Frontal cortex (tissue), 4 donors: ENCODE data around the gene TXNRD2. TPM values are rescaled to one million over a fixed set of nuclear protein-coding genes. Genes with fewer than 3 reads are reported as not detected.

Experiments used
- DNase-seq, 2 donors: peaks; one replicate each; pipeline ENCODE4 v3.0.0; 2012; ENCODE audit warnings: low spot score in 2 of 2
- FAIRE-seq: peaks from 2 replicates; lab custom pipeline; 2012; peaks lifted over from hg19 to GRCh38; lab: Jason Lieb, UNC
- total RNA-seq: library from RNA; depleted of rRNA; stranded (reverse); fragments of >200 nt; gene quantifications from one replicate; pipeline ENCODE4 v1.2.3, GENCODE V29; 2014
- donor health status: control.
- donor health status: control.
- donor health status: control.

The TXNRD2 gene
- total RNA-seq, 1 donor from 2014 or later = 15.5 TPM

DNA sequence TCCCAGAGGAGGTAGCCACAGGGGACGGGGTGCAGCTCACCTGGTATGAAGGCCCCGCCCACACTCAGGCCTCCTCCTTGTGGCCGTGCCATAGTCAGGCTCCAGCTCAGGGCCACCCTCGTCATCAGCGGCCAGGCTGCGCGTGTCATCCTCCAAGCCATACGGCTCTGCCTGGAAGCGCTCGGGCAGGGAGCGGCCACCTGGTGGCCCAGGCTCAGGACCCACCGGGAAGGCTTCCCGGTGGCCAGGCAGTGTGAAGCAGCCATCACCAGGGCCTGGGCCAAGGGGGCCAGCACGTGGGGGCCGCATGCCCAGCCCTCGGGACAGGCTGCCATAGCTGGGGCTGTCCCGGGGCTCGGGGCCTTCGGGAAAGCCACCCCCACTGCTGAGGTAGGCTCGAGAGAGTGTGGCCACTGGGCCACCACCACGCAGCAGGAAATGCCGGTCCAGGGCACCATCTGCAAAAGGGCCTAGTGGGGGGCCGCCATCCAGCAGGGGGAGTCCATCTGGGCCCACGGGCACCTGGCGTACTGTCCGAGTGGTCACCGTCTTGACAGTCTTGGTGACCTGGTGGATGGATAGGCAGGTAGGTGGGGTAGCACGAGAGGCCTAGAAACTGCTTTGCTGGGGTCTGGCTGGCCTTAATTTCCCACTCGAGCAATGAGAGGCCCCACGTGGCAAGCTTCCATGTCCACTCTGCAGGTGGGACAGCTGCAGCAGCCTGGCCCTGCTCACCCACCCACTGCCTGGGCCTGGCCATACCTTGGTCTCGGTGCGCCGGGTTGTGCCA, 39.7 kb upstream of the TXNRD2 start:
- no peak for FAIRE-seq
- no peak for DNase-seq

DNA sequence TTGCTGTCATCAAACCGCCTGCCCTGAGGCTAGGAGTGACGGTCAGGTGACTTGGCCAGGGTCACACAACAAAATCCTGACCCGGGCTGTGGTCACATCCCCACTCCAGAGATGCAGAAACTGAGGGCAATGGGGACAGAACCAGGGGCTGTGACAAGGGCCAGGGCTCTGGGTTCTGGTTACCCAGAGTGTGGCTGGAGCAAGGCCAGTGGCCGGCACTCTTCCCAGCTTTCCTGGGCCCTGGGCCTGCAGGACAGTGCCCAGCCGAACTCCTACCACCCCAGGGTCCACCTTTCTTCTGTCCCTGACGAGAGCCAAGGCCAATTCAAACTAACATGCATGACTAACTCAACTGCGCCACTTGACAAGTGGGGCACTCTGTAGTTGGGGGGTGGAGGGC, 39.1 kb upstream of the TXNRD2 start:
- DNase-seq = no peak
- no peak for FAIRE-seq

DNA sequence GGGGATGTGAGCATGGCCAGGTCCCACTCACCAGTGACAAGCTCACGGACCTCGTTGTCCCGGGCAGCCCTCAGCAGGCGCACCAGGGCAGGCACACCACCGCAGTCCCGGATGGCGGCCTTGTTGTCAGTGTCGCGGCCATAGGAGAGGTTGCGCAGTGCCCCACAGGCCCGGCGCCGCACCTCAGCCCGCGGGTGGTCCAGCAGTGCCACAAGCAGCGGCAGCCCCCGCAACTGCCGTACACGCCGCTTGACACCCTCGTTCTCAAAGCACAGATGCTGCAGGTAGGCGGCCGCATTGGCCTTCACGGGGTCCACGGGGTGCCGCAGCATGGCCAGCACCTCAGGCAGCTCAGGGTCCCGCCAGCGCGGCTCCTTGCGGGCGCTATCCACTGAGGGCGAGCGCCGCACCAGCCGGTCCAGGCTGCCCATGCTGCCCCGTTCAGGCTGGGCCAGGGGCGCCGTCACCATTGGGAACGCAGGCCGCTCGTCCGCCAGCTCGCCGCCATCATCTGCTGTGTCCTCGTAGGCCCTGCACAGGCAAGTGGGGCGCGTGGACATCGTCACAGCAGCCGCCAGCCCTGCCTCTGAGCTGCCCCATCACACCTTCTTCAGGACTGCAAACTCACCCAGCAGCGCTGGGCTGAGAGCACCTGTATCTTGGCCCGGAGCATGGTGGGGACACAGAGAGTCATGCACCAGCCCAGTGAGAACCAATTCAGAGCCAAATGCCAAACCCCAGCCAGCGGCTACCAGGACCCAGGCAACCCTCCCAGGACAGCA, 38.3 kb upstream of the TXNRD2 start:
- FAIRE-seq = no peak
- DNase-seq = no peak

- DNase-seq = no peak
- no peak for FAIRE-seq
Observed at GRCh38 chr22:19978748-19979147, 37.1 kb upstream of the TXNRD2 start.

- no peak for DNase-seq
- no peak for FAIRE-seq
Observed at GRCh38 chr22:19977296-19978243, 36.0 kb upstream of the TXNRD2 start.

DNA sequence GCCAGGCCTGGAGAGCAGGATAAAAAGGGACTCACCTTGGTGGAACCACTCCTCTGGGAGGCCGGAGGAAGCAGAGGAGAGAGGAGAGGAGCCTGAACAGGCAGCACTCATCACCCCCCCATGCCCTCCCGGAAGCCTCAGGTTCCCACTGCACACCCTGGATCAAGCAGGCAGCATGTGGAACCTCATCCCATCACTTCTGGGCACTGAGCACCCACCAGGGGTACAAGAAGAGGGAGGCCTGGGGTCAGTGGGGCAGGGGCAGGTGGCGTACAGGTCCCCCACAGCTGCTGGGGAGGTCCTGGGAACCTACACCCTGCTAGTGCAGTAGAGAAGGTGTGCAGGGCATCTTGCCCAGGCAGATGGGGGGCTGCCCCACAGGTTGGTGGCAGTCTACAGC, 35.1 kb upstream of the TXNRD2 start:
- FAIRE-seq (no peak), DNase-seq (no peak)

DNA sequence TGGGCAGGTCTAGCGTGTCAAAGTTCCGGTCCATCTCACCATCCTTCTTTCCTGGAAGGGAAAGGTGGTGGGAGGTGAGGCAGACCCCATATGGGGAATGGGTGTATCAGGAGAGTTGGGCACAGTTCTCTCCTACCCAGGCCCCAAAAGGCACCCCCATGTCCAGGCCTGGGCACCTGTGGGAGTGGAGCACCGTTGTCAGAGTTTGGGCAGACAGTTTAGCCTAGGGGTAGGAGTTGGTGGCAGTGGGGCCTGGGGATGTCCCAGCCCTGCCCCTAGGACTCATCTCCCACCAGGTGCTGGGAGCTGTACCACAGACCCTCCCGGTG, 34.1 kb upstream of the TXNRD2 start:
- DNase-seq (no peak), FAIRE-seq (no peak)

DNA sequence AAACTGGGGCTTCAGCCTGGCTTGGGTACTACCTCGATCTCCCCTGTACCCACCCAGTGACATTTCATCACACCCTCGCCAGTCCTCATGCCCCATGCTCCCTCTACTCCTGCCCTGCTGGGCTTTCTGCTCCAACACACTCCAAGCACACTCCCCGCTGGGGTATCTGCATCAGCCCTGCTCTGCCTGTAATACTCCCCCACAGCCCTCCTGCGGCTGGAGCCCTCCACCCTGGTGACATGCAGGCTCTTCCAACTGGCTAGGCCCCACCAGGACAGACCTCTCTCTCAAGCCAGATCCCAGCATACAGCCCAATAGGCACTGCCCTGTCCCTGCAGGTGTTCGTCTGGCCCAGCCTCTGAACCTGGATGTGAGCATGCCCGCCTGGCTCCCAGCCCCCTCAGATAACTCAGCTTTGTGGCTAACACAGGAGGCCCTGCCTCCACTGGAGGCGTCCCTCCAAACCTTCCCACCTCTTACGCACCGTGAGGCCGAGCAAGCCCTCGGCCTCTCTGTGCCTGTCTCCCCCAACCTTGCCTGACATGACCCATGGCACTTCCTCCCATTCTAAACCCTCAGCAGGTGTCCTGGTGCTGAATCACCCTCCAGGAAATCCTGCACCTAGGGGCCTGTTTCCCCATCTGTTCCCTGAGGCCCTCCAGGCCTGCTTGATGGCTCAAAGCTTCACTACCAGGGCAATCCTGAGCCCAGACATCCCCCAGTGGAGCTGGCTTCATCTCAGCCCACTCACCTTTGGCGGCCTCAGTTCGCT, 33.5 kb upstream of the TXNRD2 start:
- DNase-seq (no peak), FAIRE-seq (no peak)

- no peak for FAIRE-seq
- DNase-seq = peak; percentile 72 to 79
Observed at GRCh38 chr22:19974268-19974861, 32.7 kb upstream of the TXNRD2 start.

- FAIRE-seq = no peak
- no peak for DNase-seq
Observed at GRCh38 chr22:19973551-19974267, 32.1 kb upstream of the TXNRD2 start.

DNA sequence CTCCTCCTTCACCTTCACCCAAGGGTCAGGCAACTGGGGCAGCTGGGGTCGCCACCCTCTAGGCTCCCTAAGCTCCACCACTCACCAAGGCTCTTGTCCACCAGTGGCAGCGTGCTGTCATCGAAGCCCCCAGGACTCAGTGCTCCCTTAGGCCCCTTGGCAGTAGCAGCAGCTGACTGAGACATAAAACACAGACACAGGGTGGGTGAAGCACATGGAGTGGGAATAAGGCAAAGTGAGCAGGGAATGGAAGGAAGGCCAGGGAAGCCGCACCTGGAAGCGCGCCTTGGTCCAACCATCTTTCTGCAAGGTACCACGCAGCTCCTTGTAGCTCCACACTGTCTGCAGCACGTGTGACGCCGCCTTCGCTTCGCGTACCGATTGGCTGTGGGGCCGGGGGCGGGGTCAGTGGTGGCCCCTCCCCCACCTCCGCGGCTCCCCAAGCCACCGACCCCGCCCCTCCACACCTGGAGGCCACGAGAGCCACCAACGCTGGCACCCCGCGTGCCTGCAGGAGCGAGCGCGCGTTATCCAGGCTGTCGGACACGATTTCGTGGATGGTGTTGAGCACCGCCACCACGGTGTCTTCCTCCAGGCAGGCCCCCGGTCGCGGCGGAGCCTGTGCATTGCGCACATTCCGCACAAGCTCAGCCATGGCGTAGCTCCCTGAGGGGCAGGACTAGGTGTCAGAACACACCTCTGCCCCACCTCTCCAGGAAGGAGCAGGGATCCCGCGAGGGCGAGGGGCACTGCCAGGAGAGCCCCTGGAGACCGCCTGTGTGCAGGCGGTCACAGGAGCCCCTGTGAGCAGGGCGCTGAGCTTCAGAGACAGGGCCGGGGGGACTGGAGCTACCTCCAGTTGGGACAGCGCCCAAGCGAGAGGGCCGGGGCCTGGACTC, 31.3 kb upstream of the TXNRD2 start:
- FAIRE-seq (no peak), DNase-seq (no peak)

- DNase-seq = no peak
- no peak for FAIRE-seq
Observed at GRCh38 chr22:19972251-19972650, 30.6 kb upstream of the TXNRD2 start.

- DNase-seq (no peak), FAIRE-seq (no peak)
Observed at GRCh38 chr22:19971276-19972124, 29.9 kb upstream of the TXNRD2 start.

DNA sequence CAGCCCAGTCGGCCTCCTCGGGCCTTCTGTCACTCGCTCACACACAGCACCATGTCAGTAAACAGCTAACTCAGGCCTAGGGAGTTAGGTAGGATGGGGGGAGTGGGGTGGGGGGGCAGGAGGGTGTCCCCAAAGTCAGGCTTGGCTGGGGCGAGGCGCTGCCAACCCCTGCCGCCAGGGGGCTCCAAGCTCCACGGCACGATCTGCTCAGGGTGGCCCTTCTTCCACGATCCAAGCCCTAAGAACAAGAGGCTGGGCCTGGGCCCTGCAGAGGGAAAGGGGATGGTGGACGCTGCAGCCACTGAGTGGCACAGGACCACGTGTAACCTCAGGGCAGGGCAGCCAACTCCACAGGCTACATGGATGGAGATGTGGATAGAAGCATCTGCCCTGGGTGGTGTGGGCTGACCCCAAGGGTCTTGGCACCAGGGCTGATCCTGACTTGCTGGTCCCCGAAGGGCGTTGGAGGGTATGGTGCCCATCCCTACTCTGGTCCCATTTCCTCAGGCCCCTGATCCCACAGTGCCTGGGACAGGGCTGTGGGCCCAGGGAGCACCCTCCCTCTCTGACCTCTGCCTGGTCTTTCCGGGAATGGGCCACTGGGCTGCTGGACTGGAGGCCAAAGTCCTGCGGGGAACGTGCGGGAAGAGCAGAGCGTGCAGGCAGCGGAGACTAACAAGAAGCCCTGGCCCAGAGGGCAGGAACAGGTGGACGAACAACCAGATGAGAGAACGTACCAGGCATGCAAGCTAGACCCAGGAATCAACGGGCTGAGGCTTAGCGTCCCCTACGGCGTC, 29.1 kb upstream of the TXNRD2 start:
- DNase-seq = peak; percentile 84 to 90
- no peak for FAIRE-seq

- no peak for FAIRE-seq
Observed at GRCh38 chr22:19970031-19970478, 28.4 kb upstream of the TXNRD2 start.

More at GRCh38 chr22:19970031-19970478, 28.4 kb upstream of the TXNRD2 start:
- DNase-seq = no peak
